Lower leg skin (tissue), 4 donors: ENCODE data around the gene CEP63. TPM values are rescaled to one million over a fixed set of nuclear protein-coding genes. Genes with fewer than 3 reads are reported as not detected.

Experiments
- DNase-seq, 2 donors: peaks; one replicate each; pipeline ENCODE4 v3.0.0-alpha.2; 2019; ENCODE audit warnings: low spot score in 2 of 2
- H3K4me3 ChIP-seq: fragments of 200-600 bp; sonication (generic); 2 replicates; pipeline ENCODE4 v1.5.1; 2017; ENCODE audit warnings: mild to moderate bottlenecking, low read depth; ENCODE audit not compliant: poor library complexity, severe bottlenecking
- POLR2A ChIP-seq, 2 donors: fragments of 450-650 bp; IDR thresholded peaks; one replicate each; pipeline ENCODE4 v1.6.1; 2016 to 2017; ENCODE audit warnings: antibody characterized with exemption in 2 of 2, mild to moderate bottlenecking in 1 of 2, moderate library complexity in 1 of 2
- WGBS, 2 donors: methylation state at CpG; one replicate each; pipeline ENCODE4 v1.1.5; 2018; 5-methylcytosine and 5-hydroxymethylcytosine counted together
- intact Hi-C: fragments of 100-400 bp; cut with DNase I; formaldehyde crosslinking; loops from one replicate; pipeline ENCODE4 v1.15.0; 2023; ENCODE audit warnings: low total_unique reads
- total RNA-seq, 4 donors: library from RNA; depleted of rRNA; stranded (reverse); fragments of >200 nt; gene quantifications; one replicate each; pipeline ENCODE4 v1.1.0, GENCODE V29; 2016
- TF ChIP-seq, protein P1 (sequence below), 3 donors: fragments of 450-650 bp; IDR thresholded peaks; one replicate each; pipeline ENCODE4 v1.5.1; 2016; ENCODE audit warnings: antibody characterized with exemption in 3 of 3, mild to moderate bottlenecking in 3 of 3, moderate library complexity in 2 of 3

The CEP63 gene
- total RNA-seq, 4 donors from 2014 or later: 15.6 to 23.2 (median 18.1) TPM

DNA sequence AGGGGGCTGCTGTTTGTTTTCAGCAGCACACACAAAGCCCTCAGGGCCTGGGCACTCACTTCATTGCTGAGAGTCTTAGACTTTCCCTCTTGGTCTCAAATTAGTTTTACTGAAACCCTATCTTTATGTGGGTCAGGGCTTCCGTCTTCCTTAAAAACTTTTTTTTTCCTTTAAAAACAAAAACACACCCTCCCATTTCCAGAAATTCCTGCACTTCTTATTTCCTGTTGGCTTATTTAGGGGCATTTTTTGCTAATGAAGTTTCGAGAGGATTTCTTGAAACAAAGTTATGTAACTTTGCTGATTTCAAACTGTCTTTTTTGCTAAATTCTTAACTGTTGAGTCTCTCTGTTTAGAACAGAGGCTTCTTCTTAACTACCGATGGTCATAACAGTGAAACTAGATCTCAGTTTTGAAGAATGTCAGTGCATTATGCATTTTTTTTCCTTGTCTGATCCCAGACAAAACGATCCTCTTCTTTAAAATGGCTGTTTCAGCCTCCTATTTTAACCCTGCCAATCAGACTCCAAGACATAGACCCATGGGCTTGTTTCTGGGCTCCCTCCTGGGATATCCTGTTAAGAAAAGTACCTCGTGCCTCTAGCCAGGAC is 23.4 kb upstream of the CEP63 start:
- intact Hi-C loops: no loop called here
- 45 to 46% methylated on average over 5 of the region's 5 CpGs for WGBS, 2 donors
- no peak for TF ChIP-seq POLR2A (IDR thresholded peaks at IDR 0.05)
- TF ChIP-seq, protein P1, sequence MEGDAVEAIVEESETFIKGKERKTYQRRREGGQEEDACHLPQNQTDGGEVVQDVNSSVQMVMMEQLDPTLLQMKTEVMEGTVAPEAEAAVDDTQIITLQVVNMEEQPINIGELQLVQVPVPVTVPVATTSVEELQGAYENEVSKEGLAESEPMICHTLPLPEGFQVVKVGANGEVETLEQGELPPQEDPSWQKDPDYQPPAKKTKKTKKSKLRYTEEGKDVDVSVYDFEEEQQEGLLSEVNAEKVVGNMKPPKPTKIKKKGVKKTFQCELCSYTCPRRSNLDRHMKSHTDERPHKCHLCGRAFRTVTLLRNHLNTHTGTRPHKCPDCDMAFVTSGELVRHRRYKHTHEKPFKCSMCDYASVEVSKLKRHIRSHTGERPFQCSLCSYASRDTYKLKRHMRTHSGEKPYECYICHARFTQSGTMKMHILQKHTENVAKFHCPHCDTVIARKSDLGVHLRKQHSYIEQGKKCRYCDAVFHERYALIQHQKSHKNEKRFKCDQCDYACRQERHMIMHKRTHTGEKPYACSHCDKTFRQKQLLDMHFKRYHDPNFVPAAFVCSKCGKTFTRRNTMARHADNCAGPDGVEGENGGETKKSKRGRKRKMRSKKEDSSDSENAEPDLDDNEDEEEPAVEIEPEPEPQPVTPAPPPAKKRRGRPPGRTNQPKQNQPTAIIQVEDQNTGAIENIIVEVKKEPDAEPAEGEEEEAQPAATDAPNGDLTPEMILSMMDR (IDR thresholded peaks at IDR 0.05): no peak
- no peak for DNase-seq
- no peak overlapping the region for H3K4me3 ChIP-seq

DNA sequence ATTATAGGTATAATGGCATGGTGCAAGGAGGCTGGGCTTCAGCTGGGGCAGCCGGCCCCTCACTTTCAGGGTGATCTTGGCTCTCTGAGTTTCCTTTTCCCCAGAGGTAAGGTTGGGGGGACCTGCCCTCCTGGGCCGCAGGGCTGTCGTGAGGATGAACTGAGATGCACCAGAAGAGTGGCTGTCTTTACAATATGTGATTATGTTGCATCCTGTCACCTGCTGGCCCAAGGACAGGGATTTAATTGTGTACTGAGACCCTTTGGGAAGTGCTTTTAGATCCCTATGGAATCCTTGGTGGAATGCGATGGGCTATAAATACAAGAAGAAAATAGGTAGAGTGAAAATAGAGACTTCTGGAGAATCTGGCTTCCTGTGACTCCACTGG is 22.2 kb upstream of the CEP63 start:
- DNase-seq: no peak
- intact Hi-C loops: no loop called here
- WGBS, 2 donors: 62 to 69% methylated on average over 4 of the region's 4 CpGs
- H3K4me3 ChIP-seq: no peak overlapping the region
- TF ChIP-seq POLR2A (IDR thresholded peaks at IDR 0.05): no peak
- TF ChIP-seq, protein P1 (IDR thresholded peaks at IDR 0.05): no peak

DNA sequence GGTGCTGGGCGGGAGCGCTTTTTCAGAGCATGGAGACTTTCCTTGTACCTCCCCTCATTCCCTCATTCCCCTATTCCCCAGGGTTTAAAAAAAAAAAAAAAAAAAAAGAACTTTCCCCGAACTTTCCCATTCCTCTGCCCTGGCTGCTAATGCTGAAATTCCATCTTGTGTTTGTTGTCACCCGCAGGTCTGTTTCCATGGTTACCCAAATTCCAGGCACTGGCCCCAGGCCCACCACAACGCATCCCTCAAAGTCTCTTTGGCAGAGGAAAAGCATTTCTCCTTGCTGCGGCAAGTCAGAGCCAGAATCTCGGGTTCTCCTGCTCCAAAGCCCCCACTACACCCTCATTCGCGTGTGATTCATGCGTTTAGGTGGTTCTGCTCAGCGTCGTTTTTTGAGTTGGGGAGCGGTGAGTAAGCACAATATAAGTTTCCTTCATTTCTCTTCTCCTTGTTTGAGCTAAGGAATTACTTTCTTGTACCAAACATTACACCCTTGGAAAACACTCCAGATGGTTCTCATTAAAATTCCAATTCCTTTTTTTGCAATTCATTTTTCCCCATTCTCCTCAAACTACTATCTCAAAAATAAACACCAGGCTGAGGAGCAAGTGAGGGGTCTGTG is 21.7 kb upstream of the CEP63 start:
- 32 to 50% methylated on average over 13 of the region's 13 CpGs for WGBS, 2 donors
- DNase-seq: peak; percentile 74 to 94
- intact Hi-C loops: no loop called here
- TF ChIP-seq, protein P1 (IDR thresholded peaks at IDR 0.05): no peak
- TF ChIP-seq POLR2A (IDR thresholded peaks at IDR 0.05): no peak
- H3K4me3 ChIP-seq: no peak overlapping the region

DNA sequence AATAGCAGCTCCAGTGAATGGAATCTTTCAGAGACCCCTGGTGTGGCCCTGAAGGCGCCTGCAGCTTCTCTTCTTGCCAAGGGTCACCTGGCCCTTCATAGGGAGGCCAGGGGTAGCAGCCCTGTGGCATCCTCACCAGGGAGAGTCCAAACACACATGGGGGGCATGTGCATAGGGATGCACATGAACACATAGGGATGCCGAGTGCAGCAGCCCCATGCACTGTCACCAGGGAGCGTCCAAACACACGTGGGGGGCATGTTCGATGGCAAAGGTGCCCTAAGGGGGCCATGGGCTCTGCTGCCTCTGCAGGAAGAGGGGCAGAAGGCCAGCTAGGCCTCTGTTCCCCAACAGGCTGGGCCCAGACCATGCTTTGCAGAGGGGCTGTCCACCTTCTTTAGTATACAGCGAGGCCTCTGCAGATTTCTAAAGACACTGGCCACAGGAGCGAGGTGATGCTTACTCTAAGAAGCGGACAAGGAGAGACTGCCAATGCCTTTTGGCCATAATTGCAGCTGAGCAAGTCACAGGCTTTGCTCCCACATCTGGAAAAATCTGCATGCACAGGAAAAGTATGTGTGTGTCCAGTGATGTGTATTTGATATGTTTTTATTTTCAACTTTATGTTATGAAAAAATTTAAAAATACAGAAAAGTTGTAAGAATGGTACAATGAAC is 21.0 kb upstream of the CEP63 start:
- no peak overlapping the region for H3K4me3 ChIP-seq
- WGBS, 2 donors: 69 to 70% methylated on average over 8 of the region's 8 CpGs
- DNase-seq: no peak
- intact Hi-C loops: no loop called here
- TF ChIP-seq, protein P1 (IDR thresholded peaks at IDR 0.05): no peak
- no peak for TF ChIP-seq POLR2A (IDR thresholded peaks at IDR 0.05)

DNA sequence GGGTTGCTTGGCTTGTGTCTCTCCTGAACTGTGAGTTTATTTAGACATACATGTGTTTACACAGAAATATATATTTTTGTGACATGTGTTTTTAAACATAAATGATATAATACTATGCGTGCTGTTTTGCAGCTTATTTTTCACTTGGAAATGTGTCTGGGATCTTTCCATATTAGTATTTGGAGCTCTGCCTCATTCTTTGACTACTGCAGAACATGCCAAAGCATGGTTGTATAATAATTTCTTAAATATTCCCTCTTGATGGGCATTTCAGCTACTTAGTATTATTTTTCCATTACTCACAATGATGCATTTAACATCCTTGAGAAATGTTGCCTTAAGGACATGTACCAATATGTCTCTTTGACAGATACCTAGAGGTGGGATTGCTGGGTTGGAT is 19.5 kb upstream of the CEP63 start:
- DNase-seq: no peak
- intact Hi-C loops: no loop called here
- TF ChIP-seq, protein P1 (IDR thresholded peaks at IDR 0.05): no peak
- no peak for TF ChIP-seq POLR2A (IDR thresholded peaks at IDR 0.05)
- WGBS, 2 donors: 31 to 52% methylated on average over 1 of the region's 1 CpG
- no peak overlapping the region for H3K4me3 ChIP-seq
